A172 (cell line): Measurements from ENCODE around the gene PRDM2. TPM values are rescaled to one million over a fixed set of nuclear protein-coding genes. Genes with fewer than 3 reads are reported as not detected.

Experiments used
- DNase-seq: peaks from one replicate; pipeline ENCODE4 v3.0.0-alpha.2; 2015; ENCODE audit warnings: low spot score
- total RNA-seq: library from RNA; depleted of rRNA; stranded (reverse); fragments of >200 nt; shearing (Covaris generic); gene quantifications from 2 replicates; pipeline ENCODE4 v1.2.3, GENCODE V29; 2014

The PRDM2 gene
- total RNA-seq, 1 experiment from 2014 or later, result 3.6 TPM

- no peak for DNase-seq
Measured at GRCh38 chr1:13790290-13791030, 90.5 kb downstream of the PRDM2 start.

- no peak for DNase-seq
Measured at GRCh38 chr1:13792419-13792818, 92.4 kb downstream of the PRDM2 start.

GRCh38 chr1:13793088-13793730 is 93.2 kb downstream of the PRDM2 start:
- no peak for DNase-seq

- DNase-seq, result no peak
Measured at GRCh38 chr1:13794231-13795187, 94.5 kb downstream of the PRDM2 start.

- DNase-seq, result no peak
Measured at GRCh38 chr1:13797397-13797796, 97.4 kb downstream of the PRDM2 start.

GRCh38 chr1:13798120-13798519 is 98.1 kb downstream of the PRDM2 start:
- no peak for DNase-seq

- DNase-seq, result no peak
Measured at GRCh38 chr1:13799502-13800283, 99.7 kb downstream of the PRDM2 start.

- DNase-seq, result no peak
Measured at GRCh38 chr1:13801232-13801631, 101.2 kb downstream of the PRDM2 start.

GRCh38 chr1:13801655-13802486 is 101.9 kb downstream of the PRDM2 start:
- no peak for DNase-seq

GRCh38 chr1:13802782-13803545 is 103.0 kb downstream of the PRDM2 start:
- no peak for DNase-seq

GRCh38 chr1:13803546-13804239 is 103.7 kb downstream of the PRDM2 start:
- no peak for DNase-seq

GRCh38 chr1:13804240-13804633 is 104.2 kb downstream of the PRDM2 start:
- DNase-seq, result no peak

GRCh38 chr1:13805431-13805830 is 105.4 kb downstream of the PRDM2 start:
- no peak for DNase-seq

- DNase-seq, result no peak
Measured at GRCh38 chr1:13806108-13806507, 106.1 kb downstream of the PRDM2 start.

GRCh38 chr1:13807209-13807608 is 107.2 kb downstream of the PRDM2 start:
- DNase-seq, result no peak

- no peak for DNase-seq
Measured at GRCh38 chr1:13808729-13809131, 108.7 kb downstream of the PRDM2 start.

- no peak for DNase-seq
Measured at GRCh38 chr1:13809461-13810159, 109.6 kb downstream of the PRDM2 start.
